A673 (cell line): ENCODE data around the gene IL1RAP. TPM values are rescaled to one million over a fixed set of nuclear protein-coding genes. Genes with fewer than 3 reads are reported as not detected.
A peak's percentile ranks its signal among the peaks of the same experiment; 100 is the strongest.

Experiments
- BruUV-seq: library from RNA; stranded (reverse); fragments of 400-500 nt; replicated peaks from 2 replicates; lab custom pipeline; 2021; lab: Mats Ljungman, UMichigan
- CTCF ChIA-PET: fragments of 300-600 bp; sonication (Branson Sonifier 250); formaldehyde crosslinking; loops from one replicate; lab custom pipeline; 2022; ENCODE audit warnings: antibody characterized with exemption; lab: Charles Lee
- POLR2A ChIA-PET: fragments of 300-600 bp; sonication (Branson Sonifier 250); formaldehyde crosslinking; loops from one replicate; lab custom pipeline; 2022; ENCODE audit warnings: antibody characterized with exemption; ENCODE audit not compliant: low non-redundant PET; lab: Charles Lee
- DNase-seq: peaks from one replicate; pipeline ENCODE4 v3.0.0-alpha.2; 2015; ENCODE audit warnings: low spot score
- H3K27ac ChIP-seq: fragments of 200-600 bp; sonication (generic); 2 replicates; pipeline ENCODE4 v1.5.1; 2016; ENCODE audit warnings: mixed run types, low read depth, mild to moderate bottlenecking, mixed read lengths, antibody characterized with exemption, low read length; ENCODE audit not compliant: poor library complexity, severe bottlenecking
- H3K27me3 ChIP-seq: fragments of 200-600 bp; sonication (generic); replicated peaks from 2 replicates; pipeline ENCODE4 v1.6.1; 2017; ENCODE audit warnings: mixed run types, low read depth, mild to moderate bottlenecking, mixed read lengths, antibody characterized with exemption, low read length; ENCODE audit not compliant: insufficient read depth, poor library complexity
- H3K36me3 ChIP-seq: fragments of 200-600 bp; sonication (generic); 2 replicates; pipeline ENCODE4 v1.6.1; 2016; ENCODE audit warnings: mixed run types, mild to moderate bottlenecking, mixed read lengths, antibody characterized with exemption, low read length; ENCODE audit not compliant: insufficient read depth, poor library complexity, severe bottlenecking
- H3K4me1 ChIP-seq: fragments of 200-600 bp; sonication (generic); 2 replicates; pipeline ENCODE4 v1.6.1; 2017; ENCODE audit warnings: mixed run types, mild to moderate bottlenecking, mixed read lengths, antibody characterized with exemption, low read length; ENCODE audit not compliant: insufficient read depth, poor library complexity, severe bottlenecking
- H3K4me3 ChIP-seq: fragments of 200-600 bp; sonication (generic); 2 replicates; pipeline ENCODE4 v1.5.1; 2016; ENCODE audit warnings: low read depth, mixed run types, mild to moderate bottlenecking, mixed read lengths, low read length; ENCODE audit not compliant: poor library complexity, severe bottlenecking
- H3K9me3 ChIP-seq: fragments of 200-600 bp; sonication (generic); 2 replicates; pipeline ENCODE4 v1.6.1; 2016; ENCODE audit warnings: mixed run types, low read depth, mild to moderate bottlenecking, mixed read lengths, antibody characterized with exemption, low read length; ENCODE audit not compliant: poor library complexity, severe bottlenecking
- EZH2 ChIP-seq: fragments of 200-600 bp; sonication (generic); IDR thresholded peaks from 2 replicates; pipeline ENCODE4 v1.6.1; 2017; ENCODE audit warnings: borderline replicate concordance, low read depth, mild to moderate bottlenecking, mixed read lengths, antibody characterized with exemption, low read length; ENCODE audit not compliant: poor library complexity, severe bottlenecking
- intact Hi-C: fragments of 100-400 bp; cut with micrococcal nuclease; formaldehyde crosslinking; loops from one replicate; pipeline ENCODE4 v1.10.0; 2022; ENCODE audit not compliant: unreplicated experiment
- total RNA-seq: library from RNA; stranded (reverse); gene quantifications from 2 replicates; pipeline ENCODE4 v1.2.3, GENCODE V29; 2021
- TF ChIP-seq, protein P1 (sequence below): fragments of 300-800, 200-600 bp; sonication (generic); conservative IDR thresholded peaks from 2 replicates; pipeline ENCODE4 v1.5.1; 2017; ENCODE audit warnings: low read depth, mild to moderate bottlenecking, antibody characterized with exemption, low read length, moderate library complexity, mixed read lengths

Gene IL1RAP
- total RNA-seq, 1 experiment from 2014 or later, result 207 TPM

DNA sequence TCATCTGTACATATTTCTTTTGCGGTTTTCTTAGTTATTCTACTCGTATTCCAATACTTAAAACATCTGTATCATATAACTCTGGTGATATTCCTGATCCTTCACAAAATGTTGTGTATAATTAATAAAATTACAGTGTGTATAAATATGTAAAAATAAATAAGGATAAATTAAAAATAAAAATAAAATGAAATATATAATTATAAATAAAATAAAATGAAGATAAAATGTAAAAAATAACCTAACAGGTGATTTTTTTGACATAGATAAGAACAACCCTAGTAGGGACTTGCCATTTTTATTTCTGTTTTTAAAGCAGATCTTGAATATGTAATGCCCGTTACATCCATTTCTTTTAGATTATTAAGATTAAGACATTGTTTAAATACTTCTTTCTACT is 25.6 kb downstream of the IL1RAP start:
- BruUV-seq, result no TSS peak
- POLR2A ChIA-PET, result no interaction called here
- no peak for DNase-seq
- H3K4me3 ChIP-seq, result no peak overlapping the region
- H3K4me1 ChIP-seq, result peaks cover 99% of the 10 kb centered on the region
- intact Hi-C loops, result loop anchor here (10.0 kb wide), 1 partner anchor 455 kb away; no protein-coding TSS in a partner anchor
- H3K27ac ChIP-seq, result peak overlapping the region; percentile 93
- no peaks in the 10 kb centered on the region for H3K27me3 ChIP-seq
- no peak for TF ChIP-seq EZH2
- TF ChIP-seq, protein P1, sequence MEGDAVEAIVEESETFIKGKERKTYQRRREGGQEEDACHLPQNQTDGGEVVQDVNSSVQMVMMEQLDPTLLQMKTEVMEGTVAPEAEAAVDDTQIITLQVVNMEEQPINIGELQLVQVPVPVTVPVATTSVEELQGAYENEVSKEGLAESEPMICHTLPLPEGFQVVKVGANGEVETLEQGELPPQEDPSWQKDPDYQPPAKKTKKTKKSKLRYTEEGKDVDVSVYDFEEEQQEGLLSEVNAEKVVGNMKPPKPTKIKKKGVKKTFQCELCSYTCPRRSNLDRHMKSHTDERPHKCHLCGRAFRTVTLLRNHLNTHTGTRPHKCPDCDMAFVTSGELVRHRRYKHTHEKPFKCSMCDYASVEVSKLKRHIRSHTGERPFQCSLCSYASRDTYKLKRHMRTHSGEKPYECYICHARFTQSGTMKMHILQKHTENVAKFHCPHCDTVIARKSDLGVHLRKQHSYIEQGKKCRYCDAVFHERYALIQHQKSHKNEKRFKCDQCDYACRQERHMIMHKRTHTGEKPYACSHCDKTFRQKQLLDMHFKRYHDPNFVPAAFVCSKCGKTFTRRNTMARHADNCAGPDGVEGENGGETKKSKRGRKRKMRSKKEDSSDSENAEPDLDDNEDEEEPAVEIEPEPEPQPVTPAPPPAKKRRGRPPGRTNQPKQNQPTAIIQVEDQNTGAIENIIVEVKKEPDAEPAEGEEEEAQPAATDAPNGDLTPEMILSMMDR, result no peak
- H3K36me3 ChIP-seq, result no peaks in the 10 kb centered on the region
- CTCF ChIA-PET, result no interaction called here
- H3K9me3 ChIP-seq, result no peaks in the 10 kb centered on the region

DNA sequence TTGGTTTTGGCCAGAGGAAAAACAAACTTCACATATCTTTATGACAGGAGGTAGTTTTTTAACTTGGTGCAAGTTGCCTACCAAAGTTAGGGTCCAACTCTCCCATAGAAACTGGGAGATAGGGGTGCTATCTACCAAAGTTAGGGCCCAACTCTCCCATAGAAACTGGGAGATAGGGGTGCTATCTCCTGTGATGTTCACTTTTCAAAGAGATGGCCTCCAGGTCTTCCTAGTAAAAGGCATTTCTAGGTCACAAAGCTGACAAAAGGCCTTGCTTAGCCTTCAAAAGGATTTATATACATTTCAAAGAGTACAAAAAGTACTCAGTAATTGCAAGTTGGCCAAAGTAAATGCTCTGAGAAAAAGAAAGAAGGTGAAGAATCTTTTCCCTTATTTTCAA is 27.1 kb downstream of the IL1RAP start:
- Histone ChIP-seq H3K4me1 (peaks cover 99% of the 10 kb centered on the region), H3K4me3 (no peak overlapping the region), H3K27ac (peak overlapping the region; percentile 66), H3K36me3 (peaks cover under 1% of the 10 kb centered on the region), H3K27me3 (no peaks in the 10 kb centered on the region), H3K9me3 (no peaks in the 10 kb centered on the region)
- ChIA-PET POLR2A (no interaction called here), CTCF (no interaction called here)
- no peak for DNase-seq
- intact Hi-C loops, result no loop called here
- no TSS peak for BruUV-seq
- TF ChIP-seq, protein P1, result no peak
- no peak for TF ChIP-seq EZH2

DNA sequence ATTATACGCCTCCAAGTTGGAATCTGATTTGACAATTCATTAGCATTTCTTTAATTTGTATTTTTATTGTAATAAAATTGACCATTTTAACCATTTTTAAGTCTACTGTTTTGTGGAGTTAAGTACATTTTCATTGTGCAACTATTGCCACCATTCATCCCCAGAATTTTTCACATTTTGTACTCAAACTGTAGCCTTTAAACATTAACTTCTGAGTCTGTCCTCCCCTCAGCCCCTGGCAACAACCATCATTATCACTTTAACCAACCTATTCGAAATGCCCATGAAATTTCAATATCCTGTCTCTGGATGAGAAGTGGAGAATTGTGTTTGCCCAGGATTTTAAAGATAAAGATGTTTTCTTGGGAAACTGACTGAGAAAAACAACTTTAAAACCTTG is 27.7 kb downstream of the IL1RAP start:
- no TSS peak for BruUV-seq
- CTCF ChIA-PET, result no interaction called here
- H3K9me3 ChIP-seq, result no peaks in the 10 kb centered on the region
- no peaks in the 10 kb centered on the region for H3K27me3 ChIP-seq
- no peak for TF ChIP-seq EZH2
- TF ChIP-seq, protein P1, result no peak
- POLR2A ChIA-PET, result no interaction called here
- peaks cover 99% of the 10 kb centered on the region for H3K4me1 ChIP-seq
- H3K36me3 ChIP-seq, result peaks cover 6% of the 10 kb centered on the region
- H3K27ac ChIP-seq, result peak overlapping the region; percentile 66
- intact Hi-C loops, result no loop called here
- DNase-seq, result no peak
- no peak overlapping the region for H3K4me3 ChIP-seq
